HG02973 (cell line): Measurements from ENCODE around the gene ARAP2.

Source experiments
- ATAC-seq: cut with Tn5 transposase; IDR thresholded peaks from one replicate; pipeline ENCODE4 v1.9.1; 2021; ENCODE audit warnings: moderate library complexity; ENCODE audit not compliant: unreplicated experiment

Gene ARAP2

GRCh38 chr4:36244257-36245082 lies at the start of gene ARAP2:
ARAP2 (minus strand) TSS chr4:36244514; CDS start chr4:36229486, 15,028 bp downstream.
- peak; percentile 56 for ATAC-seq

DNA sequence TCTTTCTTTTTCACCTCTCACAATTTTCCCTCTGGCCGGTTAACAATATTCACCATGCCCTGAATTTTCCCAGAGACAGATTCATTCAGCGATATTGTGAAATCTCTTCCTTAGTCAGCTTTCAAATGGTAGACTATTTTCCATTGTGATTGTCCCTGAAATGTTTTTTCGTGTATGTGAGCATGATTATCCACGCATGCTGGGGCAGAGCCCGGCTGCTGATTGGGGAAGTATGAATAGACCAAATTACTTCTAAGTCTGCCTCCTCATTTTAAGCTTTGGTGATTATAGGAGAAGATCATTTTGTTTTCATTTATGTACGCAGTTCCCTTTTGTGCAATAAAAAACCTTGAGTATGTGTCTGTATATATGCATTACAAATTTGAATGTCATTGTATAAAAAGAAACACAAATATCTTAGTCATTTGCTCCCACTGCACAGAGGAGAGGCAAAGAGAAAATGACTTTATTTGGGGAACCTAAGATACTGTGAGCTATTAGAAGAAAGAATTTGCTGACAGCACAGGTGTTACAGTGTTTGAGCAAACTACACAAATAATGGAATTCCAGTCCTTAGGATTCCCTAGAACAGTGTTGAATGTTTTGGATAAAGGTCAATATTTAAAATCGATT lies 48.4 kb upstream of the ARAP2 start:
- no peak for ATAC-seq

DNA sequence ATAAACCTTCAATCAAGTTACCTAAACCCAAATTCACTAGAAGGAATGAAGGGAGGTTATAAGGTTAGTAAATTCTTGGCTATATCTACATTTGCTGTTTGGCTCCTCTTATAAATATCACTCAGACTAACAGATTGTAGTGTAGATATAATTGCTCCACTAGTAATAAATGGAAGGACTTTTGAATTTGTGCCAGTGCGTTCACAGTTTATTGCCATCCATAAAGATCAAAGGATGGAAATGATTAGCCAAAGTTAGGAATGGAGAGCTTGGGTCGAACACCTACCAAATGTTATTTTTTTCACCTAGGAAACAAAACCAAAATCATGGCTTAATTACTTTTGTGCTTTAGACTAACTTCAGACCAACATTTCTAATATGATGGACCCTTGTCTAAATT lies 46.3 kb upstream of the ARAP2 start:
- ATAC-seq, result no peak

DNA sequence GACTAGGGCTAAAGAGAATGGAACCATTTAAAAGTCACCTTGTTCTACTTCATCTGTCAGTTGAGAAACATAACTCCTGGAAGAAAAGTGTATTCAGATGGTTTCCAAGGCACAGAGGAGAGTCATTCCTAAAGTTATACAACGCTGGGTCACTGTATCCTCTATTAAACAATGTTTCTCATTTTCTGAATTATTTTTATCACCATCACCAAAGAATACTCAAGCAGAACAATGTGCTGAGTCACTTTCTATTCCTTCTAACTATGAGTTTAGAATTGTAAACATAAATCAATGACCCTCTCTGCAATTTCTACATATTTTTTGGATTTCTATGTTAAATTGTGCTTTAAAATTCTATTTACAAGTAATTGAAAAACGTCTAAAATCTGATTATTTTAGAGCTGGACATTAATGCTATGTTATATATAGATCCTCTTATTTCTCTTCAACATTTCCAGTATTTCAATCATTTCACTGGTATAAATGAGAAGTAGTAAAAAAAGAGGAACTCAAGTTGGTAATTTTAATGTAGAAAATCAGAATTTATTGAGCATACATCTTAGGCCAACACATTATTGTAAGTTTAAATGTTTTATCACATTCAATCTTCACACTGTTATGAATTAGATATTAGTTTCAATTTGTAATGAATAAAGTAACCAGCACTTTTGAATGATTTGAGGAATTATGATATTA lies 44.6 kb upstream of the ARAP2 start:
- ATAC-seq, result no peak

GRCh38 chr4:36286481-36286871 lies 42.2 kb upstream of the ARAP2 start:
- ATAC-seq, result no peak

- peak; percentile 99 for ATAC-seq
Measured at GRCh38 chr4:36285784-36286480, 41.6 kb upstream of the ARAP2 start.

- no peak for ATAC-seq
Measured at GRCh38 chr4:36283912-36284465, 39.7 kb upstream of the ARAP2 start.

GRCh38 chr4:36282503-36283030 lies 38.3 kb upstream of the ARAP2 start:
- no peak for ATAC-seq

- no peak for ATAC-seq
Measured at GRCh38 chr4:36281384-36282106, 37.2 kb upstream of the ARAP2 start, which contains the start of gene DTHD1. DTHD1 (plus strand) TSS chr4:36281616; CDS start chr4:36281759, 143 bp downstream.

DNA sequence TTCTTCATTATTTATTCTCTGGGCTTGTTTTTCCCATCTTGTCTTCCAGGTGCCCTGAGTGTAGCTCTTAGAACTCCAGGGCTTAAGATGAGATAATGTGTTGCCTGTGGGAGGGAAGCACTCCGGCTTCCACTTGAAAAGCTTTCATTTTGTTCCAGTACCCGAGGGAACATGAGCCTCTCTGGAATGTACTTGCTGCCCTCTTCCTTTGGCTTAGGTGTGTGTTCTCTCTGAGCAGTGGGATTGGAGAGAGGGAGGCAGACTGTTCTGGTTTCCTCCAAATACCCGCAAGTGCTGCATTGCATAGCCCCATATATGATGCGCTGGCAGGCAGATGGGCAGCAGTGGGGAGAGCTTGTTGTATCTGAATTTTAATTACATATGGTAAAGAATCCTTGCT lies 36.2 kb upstream of the ARAP2 start:
- no peak for ATAC-seq

DNA sequence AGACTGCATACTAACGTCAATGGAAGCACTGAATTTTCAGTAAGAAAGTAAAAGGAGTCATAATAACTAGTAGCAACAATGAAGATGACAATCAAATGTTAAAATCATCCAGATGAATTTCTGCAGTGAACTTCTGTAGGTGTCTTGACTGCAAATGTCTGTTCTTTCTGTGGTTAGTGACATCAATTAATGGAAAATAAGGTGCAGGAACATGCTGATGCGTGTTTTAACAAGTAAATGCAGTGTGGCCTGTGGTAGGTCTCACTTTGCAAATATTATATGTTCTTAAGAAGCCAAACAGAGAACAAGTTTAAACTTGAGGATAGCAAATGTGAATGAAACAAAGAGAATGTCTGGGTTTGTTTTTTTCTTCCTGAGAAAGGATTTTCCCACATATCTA lies 34.5 kb upstream of the ARAP2 start:
- no peak for ATAC-seq

DNA sequence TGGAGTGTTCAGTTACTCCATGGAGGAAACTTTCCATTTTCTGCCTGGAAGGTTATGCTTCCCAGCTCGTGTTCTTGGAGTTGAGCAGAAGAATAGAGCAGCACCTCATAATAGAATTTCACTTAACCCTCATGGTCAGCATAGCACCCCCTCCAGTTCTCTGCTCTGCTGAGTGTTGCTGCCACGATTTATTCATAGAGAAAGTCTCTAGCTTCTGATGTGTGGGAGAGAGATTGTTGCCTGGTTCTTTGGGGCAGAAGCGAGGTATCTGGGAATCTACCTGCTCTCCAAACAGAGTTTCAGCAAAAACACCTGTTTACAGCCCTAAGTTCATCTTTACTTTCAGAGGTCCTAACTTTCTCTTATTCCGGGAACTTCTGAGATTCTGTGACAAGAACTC lies 33.2 kb upstream of the ARAP2 start:
- ATAC-seq, result no peak

DNA sequence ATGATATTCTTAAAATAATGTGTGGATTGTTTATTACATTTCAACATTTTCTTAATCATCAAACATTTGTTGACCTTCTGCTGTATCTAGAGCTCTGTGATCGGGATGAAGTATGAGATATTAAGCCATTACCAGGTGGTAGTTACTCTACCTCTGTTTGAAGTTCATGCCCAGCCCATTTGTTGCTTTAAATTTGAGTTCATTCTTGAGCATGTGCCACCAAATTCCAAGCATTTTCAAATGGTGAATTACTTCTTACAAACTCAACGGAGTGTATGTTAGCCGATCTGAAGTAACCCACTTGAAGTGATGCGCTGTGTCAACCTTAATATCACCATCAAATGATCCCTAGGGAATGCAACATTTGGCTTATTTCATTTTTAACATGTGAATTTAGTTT lies 29.8 kb upstream of the ARAP2 start:
- ATAC-seq, result no peak

DNA sequence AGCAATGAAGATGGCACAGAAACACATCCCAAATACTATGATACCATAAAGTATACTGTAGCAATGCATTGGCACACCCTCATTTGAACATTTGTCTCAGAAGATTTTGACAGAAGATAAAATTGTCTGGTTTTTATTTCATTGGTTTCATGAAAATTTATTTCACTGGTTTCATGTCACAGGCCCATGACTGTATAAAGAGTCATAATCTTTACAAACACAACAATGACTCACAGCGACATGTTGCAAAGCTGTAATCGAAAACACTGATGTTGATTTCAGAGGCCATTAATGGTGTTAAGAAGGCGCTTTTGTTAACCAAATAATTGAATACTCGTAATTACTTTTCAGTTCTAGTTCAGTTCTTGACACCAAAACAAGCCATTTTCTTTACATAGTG lies 29.0 kb upstream of the ARAP2 start:
- no peak for ATAC-seq

DNA sequence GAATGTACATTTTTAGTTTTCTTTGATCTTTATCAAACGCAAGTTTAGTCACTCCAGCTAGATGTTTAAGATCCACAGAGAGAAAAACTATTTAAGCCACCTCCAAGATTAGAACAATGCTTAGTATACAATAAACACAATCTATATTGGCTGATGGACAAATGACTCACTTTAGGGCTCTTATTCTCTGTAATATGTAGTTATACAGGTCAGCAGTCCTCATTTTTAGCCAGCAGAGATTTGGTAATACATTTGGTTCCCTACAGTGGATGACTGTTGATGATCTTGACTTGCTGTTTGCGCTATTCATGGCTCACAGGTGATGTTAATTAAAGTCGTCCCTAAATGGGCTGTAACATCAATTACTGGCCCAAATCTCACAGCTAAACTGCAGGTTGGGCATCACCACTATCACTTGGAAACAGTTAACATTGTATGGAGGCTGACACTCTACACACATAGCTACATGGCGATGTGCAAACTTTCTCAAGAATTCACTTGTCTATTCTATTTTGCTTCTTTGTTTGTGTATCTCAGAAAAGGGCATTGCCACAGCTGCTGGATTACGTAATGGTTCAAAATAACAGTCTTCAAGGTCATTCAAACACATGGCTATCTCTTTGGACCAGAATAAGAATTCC lies 25.3 kb upstream of the ARAP2 start:
- no peak for ATAC-seq

DNA sequence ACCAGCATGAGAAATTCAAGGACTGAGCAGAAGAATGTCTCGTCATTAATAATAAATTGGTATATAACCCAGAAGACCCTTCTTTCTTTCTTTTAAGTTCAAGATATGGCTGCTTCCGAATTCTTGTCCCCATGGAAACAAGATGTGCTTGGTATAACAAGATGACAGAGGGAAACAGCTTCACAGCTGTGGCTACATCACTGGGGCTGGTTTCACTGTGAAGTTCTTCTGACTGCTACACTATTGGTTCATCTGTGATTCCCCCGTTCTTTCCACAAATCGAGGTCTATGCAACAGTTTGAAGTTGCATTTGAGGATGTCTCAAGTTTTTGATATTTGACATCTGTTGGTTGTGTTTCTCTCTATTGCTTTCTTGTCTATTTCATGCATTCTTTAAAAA lies 24.8 kb upstream of the ARAP2 start:
- no peak for ATAC-seq

- ATAC-seq, result no peak
Measured at GRCh38 chr4:36267486-36268268, 23.4 kb upstream of the ARAP2 start.

DNA sequence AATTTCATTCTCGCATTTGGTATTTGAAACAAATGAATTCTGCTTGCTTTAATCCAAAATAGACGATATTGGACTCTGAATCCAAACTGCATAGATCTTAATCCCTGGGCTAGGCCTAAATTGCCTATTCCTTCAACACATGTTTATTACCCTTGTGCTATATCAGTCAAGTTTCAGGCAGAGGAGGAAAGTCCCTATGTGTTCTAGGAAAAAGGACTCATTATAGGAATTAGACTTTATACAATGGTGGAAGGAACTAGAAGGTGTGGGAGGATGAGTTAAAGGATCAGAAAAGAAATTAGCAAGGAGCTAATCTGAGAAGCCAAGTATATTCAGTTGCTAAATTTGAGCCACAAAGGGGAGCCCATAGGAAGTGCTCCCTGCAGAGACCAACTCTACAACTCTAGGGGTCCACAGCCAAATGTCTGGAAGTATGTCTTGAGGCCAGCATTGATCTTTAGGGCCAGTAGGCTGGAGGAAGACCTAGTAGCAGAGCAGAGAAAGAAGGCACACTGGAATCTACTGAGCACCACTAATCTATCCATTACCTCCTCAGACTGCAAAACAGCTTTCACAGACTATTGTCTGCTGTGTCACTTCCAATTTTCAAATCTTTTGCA lies 20.0 kb upstream of the ARAP2 start:
- no peak for ATAC-seq
